Measurements from ENCODE around the gene EVI2B. TPM values are rescaled to one million over a fixed set of nuclear protein-coding genes. Genes with fewer than 3 reads are reported as not detected.

The EVI2B gene, protein sequence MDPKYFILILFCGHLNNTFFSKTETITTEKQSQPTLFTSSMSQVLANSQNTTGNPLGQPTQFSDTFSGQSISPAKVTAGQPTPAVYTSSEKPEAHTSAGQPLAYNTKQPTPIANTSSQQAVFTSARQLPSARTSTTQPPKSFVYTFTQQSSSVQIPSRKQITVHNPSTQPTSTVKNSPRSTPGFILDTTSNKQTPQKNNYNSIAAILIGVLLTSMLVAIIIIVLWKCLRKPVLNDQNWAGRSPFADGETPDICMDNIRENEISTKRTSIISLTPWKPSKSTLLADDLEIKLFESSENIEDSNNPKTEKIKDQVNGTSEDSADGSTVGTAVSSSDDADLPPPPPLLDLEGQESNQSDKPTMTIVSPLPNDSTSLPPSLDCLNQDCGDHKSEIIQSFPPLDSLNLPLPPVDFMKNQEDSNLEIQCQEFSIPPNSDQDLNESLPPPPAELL
- total RNA-seq (16.5 TPM), polyA plus RNA-seq (ENCODE audit: insufficient read depth, low read depth, low replicate concordance) (2.0 TPM)
- long read RNA-seq, donor 1, result 0 reads
- long read RNA-seq, donor 2, result 0 reads
- long read RNA-seq, donor 3, partial matches to known transcripts, result 0 of 1 reads
- long read RNA-seq, donor 3, other reads (novel, unspliced or antisense), result 0 of 1 reads
- long read RNA-seq, donor 4, result 0 reads
- long read RNA-seq, donor 5, result 0 reads
- long read RNA-seq, donor 6, partial matches to known transcripts, result 0 of 3 reads
- long read RNA-seq, donor 6, other reads (novel, unspliced or antisense), result 0 of 3 reads
- long read RNA-seq, donor 7, partial matches to known transcripts, result 0 of 2 reads
- long read RNA-seq, donor 7, other reads (novel, unspliced or antisense), result 0 of 2 reads
- long read RNA-seq, donor 8, partial matches to known transcripts, result 0 of 1 reads
- long read RNA-seq, donor 8, other reads (novel, unspliced or antisense), result 0 of 1 reads
- long read RNA-seq, donor 9, partial matches to known transcripts, result 0 of 1 reads
- long read RNA-seq, donor 9, other reads (novel, unspliced or antisense), result 0 of 1 reads
- long read RNA-seq, donor 10, partial matches to known transcripts, result 0 of 1 reads
- long read RNA-seq, donor 10, other reads (novel, unspliced or antisense), result 0 of 1 reads

GRCh38 chr17:31313982-31314781 lies at the start of gene EVI2B:
Gene EVI2B (minus strand): TSS chr17:31314054. CDS start chr17:31305609, 8,445 bp downstream.
- H3K9ac ChIP-seq (ENCODE audit: low read length in 3 of 3), result no peak within 1 kb of the TSS
- no peaks in the 10 kb centered on the region for H3K9me3 ChIP-seq (ENCODE audit: control insufficient read depth in 2 of 3, insufficient read depth in 1 of 3, low read length in 3 of 3)
- intact Hi-C loops (cut with DNase I), result no loop called here
- DNase-seq, result no peak
- no peaks in the 10 kb centered on the region for H3K27me3 ChIP-seq (ENCODE audit: control insufficient read depth, insufficient read depth, low read length)
- no peak within 1 kb of the TSS for H3K4me3 ChIP-seq (ENCODE audit: low read length in 3 of 3)
- TF ChIP-seq CTCF (IDR thresholded peaks at IDR 0.05; ENCODE audit: borderline replicate concordance, extremely low read depth, insufficient read depth), result no peak
- H3K27ac ChIP-seq (ENCODE audit: low read depth in 2 of 2, low read length in 2 of 2), result no peak within 1 kb of the TSS
- H3K4me1 ChIP-seq (ENCODE audit: control insufficient read depth in 2 of 3, insufficient read depth in 2 of 3, low read depth in 1 of 3, low read length in 3 of 3), result no peaks in the 10 kb centered on the region
- no peak for FAIRE-seq
- H3K36me3 ChIP-seq (ENCODE audit: control insufficient read depth in 2 of 3, insufficient read depth in 3 of 3, low read length in 3 of 3), result no peaks in the 10 kb centered on the region

DNA sequence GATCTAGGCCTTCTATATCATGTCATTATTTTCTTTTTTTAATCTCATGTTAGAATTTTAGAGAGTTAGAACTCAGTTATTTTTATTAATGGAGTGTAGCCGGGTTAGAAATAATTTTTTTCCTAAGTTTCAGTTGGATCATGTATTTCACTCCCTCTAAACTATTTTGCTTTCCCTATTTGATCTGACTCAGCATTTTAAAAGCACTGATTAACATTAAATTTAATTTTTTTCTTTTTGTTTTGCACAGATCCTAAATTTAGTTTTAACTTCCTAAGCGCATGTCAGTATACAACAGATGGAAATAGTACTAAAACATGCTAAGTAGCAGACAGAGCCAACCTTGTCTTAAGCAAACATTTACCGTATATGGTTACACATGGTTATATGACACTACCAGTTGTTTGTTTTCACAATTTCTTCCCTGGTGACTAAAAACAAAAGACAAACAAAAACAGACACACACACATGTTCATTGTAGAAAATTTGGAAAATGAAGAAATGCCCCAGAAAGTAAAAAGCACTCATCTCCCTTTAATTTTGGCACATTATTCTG lies 44.1 kb upstream of the EVI2B start:
- intact Hi-C loops (cut with DNase I), result no loop called here
- no peaks in the 10 kb centered on the region for H3K4me1 ChIP-seq (ENCODE audit: control insufficient read depth in 2 of 3, insufficient read depth in 2 of 3, low read depth in 1 of 3, low read length in 3 of 3)
- peak in 2 of 5 donors; percentile 3 to 41 for DNase-seq
- FAIRE-seq, result peak; percentile 25
- TF ChIP-seq CTCF (IDR thresholded peaks at IDR 0.05; ENCODE audit: borderline replicate concordance, extremely low read depth, insufficient read depth), result no peak
- H3K9me3 ChIP-seq (ENCODE audit: control insufficient read depth in 2 of 3, insufficient read depth in 1 of 3, low read length in 3 of 3), result no peaks in the 10 kb centered on the region
- no peak overlapping the region for H3K4me3 ChIP-seq (ENCODE audit: low read length in 3 of 3)
- H3K27me3 ChIP-seq (ENCODE audit: control insufficient read depth, insufficient read depth, low read length), result no peaks in the 10 kb centered on the region
- no peak overlapping the region for H3K9ac ChIP-seq (ENCODE audit: low read length in 3 of 3)
- H3K27ac ChIP-seq (ENCODE audit: low read depth in 2 of 2, low read length in 2 of 2), result no peak overlapping the region
- peaks cover 4 to 36% (median 13%) of the 10 kb centered on the region in 3 donors for H3K36me3 ChIP-seq (ENCODE audit: control insufficient read depth in 2 of 3, insufficient read depth in 3 of 3, low read length in 3 of 3)

DNA sequence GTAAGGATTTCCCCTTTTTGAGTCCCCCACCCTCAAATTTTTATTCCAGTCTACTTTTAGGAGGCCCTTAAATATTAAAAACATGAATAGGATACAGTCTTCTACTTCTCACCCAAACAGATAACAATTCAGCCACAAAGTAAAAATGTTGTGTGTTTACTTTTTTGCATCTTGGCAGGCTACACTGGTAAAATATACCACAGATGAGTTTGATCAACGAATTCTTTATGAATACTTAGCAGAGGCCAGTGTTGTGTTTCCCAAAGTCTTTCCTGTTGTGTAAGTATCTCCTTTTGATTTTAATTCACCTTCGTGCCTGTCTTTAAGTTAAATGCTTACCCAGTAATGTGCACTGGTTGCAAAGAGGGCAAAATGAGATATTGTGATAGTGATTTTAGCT lies 43.2 kb upstream of the EVI2B start:
- TF ChIP-seq CTCF (IDR thresholded peaks at IDR 0.05; ENCODE audit: borderline replicate concordance, extremely low read depth, insufficient read depth), result no peak

More for the DNA sequence above, 43.2 kb upstream of the EVI2B start:
- DNase-seq, result no peak
- Histone ChIP-seq H3K4me3 (ENCODE audit: low read length in 3 of 3) (no peak overlapping the region), H3K9me3 (ENCODE audit: control insufficient read depth in 2 of 3, insufficient read depth in 1 of 3, low read length in 3 of 3) (no peaks in the 10 kb centered on the region), H3K4me1 (ENCODE audit: control insufficient read depth in 2 of 3, insufficient read depth in 2 of 3, low read depth in 1 of 3, low read length in 3 of 3) (no peaks in the 10 kb centered on the region), H3K9ac (ENCODE audit: low read length in 3 of 3) (no peak overlapping the region), H3K27ac (ENCODE audit: low read depth in 2 of 2, low read length in 2 of 2) (no peak overlapping the region), H3K36me3 (ENCODE audit: control insufficient read depth in 2 of 3, insufficient read depth in 3 of 3, low read length in 3 of 3) (peaks cover 4 to 37% (median 14%) of the 10 kb centered on the region in 3 donors), H3K27me3 (ENCODE audit: control insufficient read depth, insufficient read depth, low read length) (no peaks in the 10 kb centered on the region)
- no peak for FAIRE-seq
- intact Hi-C loops (cut with DNase I), result no loop called here
